MCF 10A (cell line): Measurements from ENCODE around the gene NUDT2. TPM values are rescaled to one million over a fixed set of nuclear protein-coding genes. Genes with fewer than 3 reads are reported as not detected.

Source experiments
- BruUV-seq: library from RNA; stranded (reverse); fragments of 400-500 nt; replicated peaks from 2 replicates; lab custom pipeline; 2021; lab: Mats Ljungman, UMichigan
- CTCF ChIA-PET: fragments of 300-600 bp; sonication (Branson Sonifier 250); formaldehyde crosslinking; extraction: SDS; loops from one replicate; lab custom pipeline; 2021; ENCODE audit warnings: antibody characterized with exemption, inconsistent platforms; lab: Yijun Ruan, JAX
- POLR2A ChIA-PET: fragments of 300-600, 350-650 bp; sonication (Branson Sonifier 250); formaldehyde crosslinking; extraction: SDS; loops from one replicate; lab custom pipeline; 2020; ENCODE audit warnings: antibody characterized with exemption, inconsistent platforms; lab: Yijun Ruan, JAX
- DNase-seq: peaks from one replicate; pipeline ENCODE4 v3.0.0-alpha.2; 2018; ENCODE audit not compliant: unreplicated experiment
- H3K27ac Mint-ChIP-seq: one replicate; pipeline ENCODE4 v1.8.0; 2022; ENCODE audit warnings: mild to moderate bottlenecking, low read depth, mixed read lengths; ENCODE audit not compliant: unreplicated experiment
- H3K27me3 Mint-ChIP-seq: one replicate; pipeline ENCODE4 v1.8.0; 2022; ENCODE audit warnings: mixed read lengths; ENCODE audit not compliant: insufficient read depth, unreplicated experiment
- H3K36me3 Mint-ChIP-seq: one replicate; pipeline ENCODE4 v1.8.0; 2022; ENCODE audit warnings: mild to moderate bottlenecking, moderate library complexity, mixed read lengths; ENCODE audit not compliant: insufficient read depth, unreplicated experiment
- H3K4me1 Mint-ChIP-seq: one replicate; pipeline ENCODE4 v1.8.0; 2022; ENCODE audit warnings: mixed read lengths; ENCODE audit not compliant: insufficient read depth, unreplicated experiment
- H3K4me3 Mint-ChIP-seq: one replicate; pipeline ENCODE4 v1.8.0; 2022; ENCODE audit warnings: mild to moderate bottlenecking, moderate library complexity, mixed read lengths; ENCODE audit not compliant: unreplicated experiment
- H3K9me3 Mint-ChIP-seq: one replicate; pipeline ENCODE4 v1.8.0; 2022; ENCODE audit warnings: mixed read lengths; ENCODE audit not compliant: unreplicated experiment
- intact Hi-C: fragments of 100-400 bp; cut with micrococcal nuclease; formaldehyde crosslinking; loops from 2 replicates; pipeline ENCODE4 v1.14.1; 2022
- total RNA-seq: library from RNA; stranded (reverse); gene quantifications from 2 replicates; pipeline ENCODE4 v1.2.3, GENCODE V29; 2022
- TF ChIP-seq, protein P1 (sequence below): fragments of 200-600 bp; IDR thresholded peaks from one replicate; pipeline ENCODE4 v1.8.0; 2022; ENCODE audit warnings: antibody characterized with exemption, mild to moderate bottlenecking; ENCODE audit not compliant: unreplicated experiment

Gene NUDT2
- total RNA-seq, 1 experiment from 2014 or later, result 30.6 TPM

DNA sequence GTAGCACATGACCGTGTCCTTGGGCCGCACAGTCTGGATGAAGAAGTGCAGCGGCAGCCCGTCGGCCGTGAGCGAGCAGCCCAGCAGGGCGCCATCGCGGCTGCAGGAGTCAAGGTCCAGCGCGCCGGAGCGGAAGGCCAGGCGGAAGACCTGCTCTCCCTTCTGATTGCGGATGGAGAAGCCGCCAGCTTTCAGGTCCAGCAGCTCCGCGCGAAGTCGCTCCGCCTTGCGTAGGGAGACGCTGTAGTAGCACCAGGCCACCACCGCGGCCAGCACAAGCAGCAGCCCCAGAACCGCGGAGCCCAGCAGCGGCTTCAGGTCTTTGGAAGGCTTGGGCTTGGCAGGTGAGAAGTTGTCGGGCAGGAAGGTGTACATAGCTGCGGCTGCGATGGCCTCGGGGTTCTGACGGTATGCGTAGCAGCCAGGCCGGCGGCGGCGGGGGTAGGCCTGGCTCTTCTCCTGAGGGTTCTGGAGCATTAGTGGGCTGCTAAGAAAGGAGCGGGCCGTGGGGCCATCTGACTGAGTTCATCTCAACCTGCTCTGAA lies 43.2 kb downstream of the NUDT2 start:
- no peak overlapping the region for H3K27ac Mint-ChIP-seq
- no peaks in the 10 kb centered on the region for H3K27me3 Mint-ChIP-seq
- TF ChIP-seq, protein P1, sequence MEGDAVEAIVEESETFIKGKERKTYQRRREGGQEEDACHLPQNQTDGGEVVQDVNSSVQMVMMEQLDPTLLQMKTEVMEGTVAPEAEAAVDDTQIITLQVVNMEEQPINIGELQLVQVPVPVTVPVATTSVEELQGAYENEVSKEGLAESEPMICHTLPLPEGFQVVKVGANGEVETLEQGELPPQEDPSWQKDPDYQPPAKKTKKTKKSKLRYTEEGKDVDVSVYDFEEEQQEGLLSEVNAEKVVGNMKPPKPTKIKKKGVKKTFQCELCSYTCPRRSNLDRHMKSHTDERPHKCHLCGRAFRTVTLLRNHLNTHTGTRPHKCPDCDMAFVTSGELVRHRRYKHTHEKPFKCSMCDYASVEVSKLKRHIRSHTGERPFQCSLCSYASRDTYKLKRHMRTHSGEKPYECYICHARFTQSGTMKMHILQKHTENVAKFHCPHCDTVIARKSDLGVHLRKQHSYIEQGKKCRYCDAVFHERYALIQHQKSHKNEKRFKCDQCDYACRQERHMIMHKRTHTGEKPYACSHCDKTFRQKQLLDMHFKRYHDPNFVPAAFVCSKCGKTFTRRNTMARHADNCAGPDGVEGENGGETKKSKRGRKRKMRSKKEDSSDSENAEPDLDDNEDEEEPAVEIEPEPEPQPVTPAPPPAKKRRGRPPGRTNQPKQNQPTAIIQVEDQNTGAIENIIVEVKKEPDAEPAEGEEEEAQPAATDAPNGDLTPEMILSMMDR, result no peak
- ChIA-PET CTCF (interaction anchor here (1.1 to 9.3 kb wide), 2 partner anchors 38 to 128 kb away, joined by 4 to 198 read pairs; no protein-coding TSS in a partner anchor), POLR2A (interaction anchor here (2.2 kb wide), 1 partner anchor 42 kb away, joined by 11 read pairs; no protein-coding TSS in a partner anchor)
- DNase-seq, result no peak
- peaks cover 27% of the 10 kb centered on the region for H3K4me1 Mint-ChIP-seq
- no TSS peak for BruUV-seq
- H3K36me3 Mint-ChIP-seq, result no peaks in the 10 kb centered on the region
- intact Hi-C loops, result no loop called here
- H3K9me3 Mint-ChIP-seq, result no peaks in the 10 kb centered on the region
- no peak overlapping the region for H3K4me3 Mint-ChIP-seq

- Mint-ChIP-seq H3K27ac (no peak overlapping the region), H3K4me3 (no peak overlapping the region), H3K4me1 (peaks cover 27% of the 10 kb centered on the region), H3K36me3 (no peaks in the 10 kb centered on the region), H3K9me3 (no peaks in the 10 kb centered on the region), H3K27me3 (no peaks in the 10 kb centered on the region)
- TF ChIP-seq, protein P1, result no peak
- no peak for DNase-seq
- ChIA-PET POLR2A (interaction anchor here (0.7 to 2.2 kb wide), 2 partner anchors 13 to 43 kb away, joined by 4 to 11 read pairs; no protein-coding TSS in a partner anchor), CTCF (interaction anchor here (0.7 to 9.3 kb wide), 2 partner anchors 40 to 66 kb away, joined by 4 to 198 read pairs; no protein-coding TSS in a partner anchor)
- intact Hi-C loops, result no loop called here
- BruUV-seq, result no TSS peak
Observed at GRCh38 chr9:34373749-34374148, 44.4 kb downstream of the NUDT2 start.

DNA sequence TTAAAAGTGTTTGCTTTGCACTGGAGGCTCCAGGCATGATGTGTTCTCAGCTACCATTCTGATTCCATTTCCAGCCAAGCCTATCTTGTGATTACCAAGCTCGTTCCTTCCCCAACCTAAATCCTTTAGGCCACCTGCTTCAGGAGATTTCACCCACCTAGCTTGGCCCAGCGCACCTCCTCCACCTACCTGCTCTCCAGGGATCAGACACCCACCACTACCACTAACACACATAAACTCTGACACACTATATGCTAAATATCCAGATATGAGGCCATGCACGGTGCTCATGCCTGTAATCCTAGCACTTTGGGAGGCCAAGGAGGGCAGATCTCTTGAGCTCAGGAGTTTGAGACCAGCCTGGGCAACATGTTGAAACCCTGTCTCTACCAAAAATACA lies 45.0 kb downstream of the NUDT2 start:
- intact Hi-C loops, result no loop called here
- no peak overlapping the region for H3K27ac Mint-ChIP-seq
- H3K36me3 Mint-ChIP-seq, result no peaks in the 10 kb centered on the region
- CTCF ChIA-PET, result interaction anchor here (0.7 to 9.3 kb wide), 3 partner anchors 40 to 121 kb away, joined by 4 to 198 read pairs (median 9); no protein-coding TSS in a partner anchor
- DNase-seq, result no peak
- H3K4me3 Mint-ChIP-seq, result no peak overlapping the region
- no peaks in the 10 kb centered on the region for H3K27me3 Mint-ChIP-seq
- H3K4me1 Mint-ChIP-seq, result peaks cover 31% of the 10 kb centered on the region
- H3K9me3 Mint-ChIP-seq, result no peaks in the 10 kb centered on the region
- POLR2A ChIA-PET, result interaction anchor here (1.1 to 5.6 kb wide), 3 partner anchors 9 to 44 kb away, joined by 3 to 77 read pairs (median 11); partner anchors contain the start of gene NUDT2
- BruUV-seq, result no TSS peak
- TF ChIP-seq, protein P1, result no peak

DNA sequence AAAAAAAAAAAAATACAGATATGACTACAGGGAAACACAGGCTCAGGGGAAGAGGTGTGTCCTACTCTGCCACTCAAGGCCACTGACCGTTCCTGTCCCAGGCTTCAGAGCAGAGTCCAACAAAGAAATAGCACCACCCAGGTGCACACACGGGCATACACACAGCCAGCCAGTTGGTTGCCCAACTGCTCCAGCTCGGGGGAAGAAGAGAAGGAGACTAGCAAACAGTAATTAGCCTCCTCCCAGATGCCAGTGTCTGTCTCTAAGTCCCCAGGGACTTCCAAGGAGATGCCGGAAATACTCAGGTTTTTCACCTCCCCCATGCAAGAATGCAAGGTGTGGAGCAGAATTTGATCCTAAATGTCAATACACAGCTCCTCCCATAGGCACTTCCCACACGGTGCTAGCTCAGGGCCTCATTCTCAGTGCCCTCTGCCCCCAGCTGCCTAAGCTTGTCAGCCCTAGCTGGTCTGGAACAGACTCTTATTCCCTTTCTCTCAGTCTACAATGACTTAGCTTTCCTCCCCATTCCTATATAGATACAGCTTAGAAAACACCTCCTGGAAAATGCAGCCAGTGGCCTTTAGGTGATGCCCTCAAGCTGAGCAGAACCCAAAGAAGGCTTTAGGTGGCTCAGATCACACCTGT lies 45.7 kb downstream of the NUDT2 start:
- POLR2A ChIA-PET, result interaction anchor here (0.6 to 5.6 kb wide), 5 partner anchors 10 to 47 kb away, joined by 3 to 77 read pairs (median 5); partner anchors contain the start of gene NUDT2
- H3K4me3 Mint-ChIP-seq, result peak overlapping the region; percentile 72
- no TSS peak for BruUV-seq

More for the DNA sequence above, 45.7 kb downstream of the NUDT2 start:
- intact Hi-C loops, result loop anchor here (5.0 kb wide), 2 partner anchors 363 to 563 kb away; no protein-coding TSS in a partner anchor
- H3K36me3 Mint-ChIP-seq, result no peaks in the 10 kb centered on the region
- H3K27ac Mint-ChIP-seq, result peak overlapping the region; percentile 68
- CTCF ChIA-PET, result interaction anchor here (0.6 to 9.3 kb wide), 11 partner anchors 11 to 403 kb away, joined by 3 to 198 read pairs (median 3); no protein-coding TSS in a partner anchor
- no peaks in the 10 kb centered on the region for H3K9me3 Mint-ChIP-seq
- H3K4me1 Mint-ChIP-seq, result peaks cover 35% of the 10 kb centered on the region
- TF ChIP-seq, protein P1, result no peak
- DNase-seq, result peak; percentile 34
- no peaks in the 10 kb centered on the region for H3K27me3 Mint-ChIP-seq
